ENCODE results near the gene MOB3B. TPM values are rescaled to one million over a fixed set of nuclear protein-coding genes. Genes with fewer than 3 reads are reported as not detected.

Gene MOB3B
- total RNA-seq, 1 experiment from 2014 or later: 0.19 TPM

DNA sequence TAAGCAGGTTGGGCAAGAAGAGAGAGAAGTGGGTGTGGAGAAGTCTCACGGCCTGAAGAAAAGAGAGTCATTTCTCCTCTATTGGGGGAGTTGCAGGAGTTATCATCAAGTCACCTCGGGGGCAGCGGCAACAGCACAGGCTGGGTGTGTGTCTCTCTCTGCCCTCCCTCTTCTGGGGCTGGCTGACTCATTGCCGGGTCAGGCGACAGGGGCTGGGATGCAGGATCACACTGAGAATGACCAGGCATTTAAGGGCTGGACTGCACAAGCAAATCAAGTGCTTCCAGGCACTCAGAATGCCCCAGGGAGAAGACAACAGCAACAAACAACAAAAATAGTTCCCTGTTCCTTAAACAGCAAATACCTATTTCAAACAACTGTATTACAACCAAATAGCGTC, 226.4 kb downstream of the MOB3B start:
- intact Hi-C loops (cut with micrococcal nuclease; ENCODE audit: unreplicated experiment): no loop called here
- no peaks in the 10 kb centered on the region for H3K27me3 ChIP-seq (replicated peaks; ENCODE audit: insufficient read depth, low read depth, low read length, poor library complexity)
- BruUV-seq (replicated peaks): no TSS peak
- H3K4me3 ChIP-seq (ENCODE audit: low read depth, low read length, poor library complexity, severe bottlenecking): no peak overlapping the region
- H3K27ac ChIP-seq (ENCODE audit: low read depth, low read length, poor library complexity, severe bottlenecking): no peak overlapping the region
- no peak for DNase-seq (ENCODE audit: low spot score)
- no peaks in the 10 kb centered on the region for H3K36me3 ChIP-seq (ENCODE audit: insufficient read depth, low read length, poor library complexity, severe bottlenecking)
- ChIA-PET CTCF (no interaction called here), POLR2A (ENCODE audit: low non-redundant PET) (no interaction called here)
- no peaks in the 10 kb centered on the region for H3K9me3 ChIP-seq (ENCODE audit: low read depth, low read length, poor library complexity, severe bottlenecking)
- TF ChIP-seq, protein P1, sequence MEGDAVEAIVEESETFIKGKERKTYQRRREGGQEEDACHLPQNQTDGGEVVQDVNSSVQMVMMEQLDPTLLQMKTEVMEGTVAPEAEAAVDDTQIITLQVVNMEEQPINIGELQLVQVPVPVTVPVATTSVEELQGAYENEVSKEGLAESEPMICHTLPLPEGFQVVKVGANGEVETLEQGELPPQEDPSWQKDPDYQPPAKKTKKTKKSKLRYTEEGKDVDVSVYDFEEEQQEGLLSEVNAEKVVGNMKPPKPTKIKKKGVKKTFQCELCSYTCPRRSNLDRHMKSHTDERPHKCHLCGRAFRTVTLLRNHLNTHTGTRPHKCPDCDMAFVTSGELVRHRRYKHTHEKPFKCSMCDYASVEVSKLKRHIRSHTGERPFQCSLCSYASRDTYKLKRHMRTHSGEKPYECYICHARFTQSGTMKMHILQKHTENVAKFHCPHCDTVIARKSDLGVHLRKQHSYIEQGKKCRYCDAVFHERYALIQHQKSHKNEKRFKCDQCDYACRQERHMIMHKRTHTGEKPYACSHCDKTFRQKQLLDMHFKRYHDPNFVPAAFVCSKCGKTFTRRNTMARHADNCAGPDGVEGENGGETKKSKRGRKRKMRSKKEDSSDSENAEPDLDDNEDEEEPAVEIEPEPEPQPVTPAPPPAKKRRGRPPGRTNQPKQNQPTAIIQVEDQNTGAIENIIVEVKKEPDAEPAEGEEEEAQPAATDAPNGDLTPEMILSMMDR (conservative IDR thresholded peaks at IDR 0.05; ENCODE audit: low read depth, low read length): no peak
- no peak for TF ChIP-seq EZH2 (IDR thresholded peaks at IDR 0.05; ENCODE audit: borderline replicate concordance, low read depth, low read length, poor library complexity, severe bottlenecking)
- H3K4me1 ChIP-seq (ENCODE audit: insufficient read depth, low read length, poor library complexity, severe bottlenecking): no peaks in the 10 kb centered on the region

DNA sequence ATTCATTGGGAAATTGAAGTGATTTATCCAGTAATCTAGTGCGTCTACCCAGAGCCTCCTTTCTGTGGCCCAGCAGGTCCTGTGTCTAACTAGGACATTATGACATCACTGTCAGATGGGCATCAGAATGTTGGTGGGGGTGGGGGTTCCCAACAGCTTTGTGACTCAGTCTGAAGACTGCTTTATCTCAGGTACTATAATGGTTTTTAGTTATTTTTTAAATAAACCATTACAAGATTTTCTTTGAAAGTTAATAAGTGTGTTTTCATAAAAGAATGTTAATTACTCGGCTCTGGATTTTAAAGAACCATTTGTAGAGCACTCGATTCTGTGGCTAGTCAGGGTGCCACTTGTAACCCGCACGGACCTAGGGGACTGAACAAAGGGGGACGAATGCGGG, 232.6 kb downstream of the MOB3B start, which contains the start of gene EQTN:
Gene EQTN, minus strand, starts transcription at position 101 of the 400 bp plus-strand sequence. Its CDS starts 95 bp downstream, at position 6.
- ChIA-PET CTCF (no interaction called here), POLR2A (ENCODE audit: low non-redundant PET) (no interaction called here)
- Histone ChIP-seq H3K9me3 (ENCODE audit: low read depth, low read length, poor library complexity, severe bottlenecking) (no peaks in the 10 kb centered on the region), H3K4me1 (ENCODE audit: insufficient read depth, low read length, poor library complexity, severe bottlenecking) (no peaks in the 10 kb centered on the region), H3K36me3 (ENCODE audit: insufficient read depth, low read length, poor library complexity, severe bottlenecking) (no peaks in the 10 kb centered on the region), H3K4me3 (ENCODE audit: low read depth, low read length, poor library complexity, severe bottlenecking) (no peak within 1 kb of the TSS), H3K27me3 (replicated peaks; ENCODE audit: insufficient read depth, low read depth, low read length, poor library complexity) (no peaks in the 10 kb centered on the region), H3K27ac (ENCODE audit: low read depth, low read length, poor library complexity, severe bottlenecking) (no peak within 1 kb of the TSS)
- intact Hi-C loops (cut with micrococcal nuclease; ENCODE audit: unreplicated experiment): no loop called here
- no TSS peak for BruUV-seq (replicated peaks)
- TF ChIP-seq, protein P1 (conservative IDR thresholded peaks at IDR 0.05; ENCODE audit: low read depth, low read length): no peak
- no peak for TF ChIP-seq EZH2 (IDR thresholded peaks at IDR 0.05; ENCODE audit: borderline replicate concordance, low read depth, low read length, poor library complexity, severe bottlenecking)
- DNase-seq (ENCODE audit: low spot score): no peak

- Histone ChIP-seq H3K9me3 (ENCODE audit: low read depth, low read length, poor library complexity, severe bottlenecking) (no peaks in the 10 kb centered on the region), H3K27ac (ENCODE audit: low read depth, low read length, poor library complexity, severe bottlenecking) (no peak overlapping the region), H3K36me3 (ENCODE audit: insufficient read depth, low read length, poor library complexity, severe bottlenecking) (no peaks in the 10 kb centered on the region), H3K4me1 (ENCODE audit: insufficient read depth, low read length, poor library complexity, severe bottlenecking) (no peaks in the 10 kb centered on the region), H3K4me3 (ENCODE audit: low read depth, low read length, poor library complexity, severe bottlenecking) (no peak overlapping the region), H3K27me3 (replicated peaks; ENCODE audit: insufficient read depth, low read depth, low read length, poor library complexity) (no peaks in the 10 kb centered on the region)
- no TSS peak for BruUV-seq (replicated peaks)
- POLR2A ChIA-PET (ENCODE audit: low non-redundant PET): no interaction called here
- no peak for DNase-seq (ENCODE audit: low spot score)
- TF ChIP-seq, protein P1 (conservative IDR thresholded peaks at IDR 0.05; ENCODE audit: low read depth, low read length): no peak
- no peak for TF ChIP-seq EZH2 (IDR thresholded peaks at IDR 0.05; ENCODE audit: borderline replicate concordance, low read depth, low read length, poor library complexity, severe bottlenecking)
- CTCF ChIA-PET: no interaction called here
- intact Hi-C loops (cut with micrococcal nuclease; ENCODE audit: unreplicated experiment): no loop called here
Observed at GRCh38 chr9:27293996-27294395, 235.6 kb downstream of the MOB3B start.
